GM12891 (cell line): Measurements from ENCODE around the gene CELF3.

Experiments used
- POLR2A ChIP-seq: IDR thresholded peaks from 2 replicates; pipeline ENCODE4 v1.6.1; 2011; ENCODE audit warnings: low read depth, low read length, control low read depth
- POLR2AphosphoS5 ChIP-seq: IDR thresholded peaks from 2 replicates; pipeline ENCODE4 v1.6.1; 2011; ENCODE audit warnings: low read depth, low read length, control low read depth

DNA sequence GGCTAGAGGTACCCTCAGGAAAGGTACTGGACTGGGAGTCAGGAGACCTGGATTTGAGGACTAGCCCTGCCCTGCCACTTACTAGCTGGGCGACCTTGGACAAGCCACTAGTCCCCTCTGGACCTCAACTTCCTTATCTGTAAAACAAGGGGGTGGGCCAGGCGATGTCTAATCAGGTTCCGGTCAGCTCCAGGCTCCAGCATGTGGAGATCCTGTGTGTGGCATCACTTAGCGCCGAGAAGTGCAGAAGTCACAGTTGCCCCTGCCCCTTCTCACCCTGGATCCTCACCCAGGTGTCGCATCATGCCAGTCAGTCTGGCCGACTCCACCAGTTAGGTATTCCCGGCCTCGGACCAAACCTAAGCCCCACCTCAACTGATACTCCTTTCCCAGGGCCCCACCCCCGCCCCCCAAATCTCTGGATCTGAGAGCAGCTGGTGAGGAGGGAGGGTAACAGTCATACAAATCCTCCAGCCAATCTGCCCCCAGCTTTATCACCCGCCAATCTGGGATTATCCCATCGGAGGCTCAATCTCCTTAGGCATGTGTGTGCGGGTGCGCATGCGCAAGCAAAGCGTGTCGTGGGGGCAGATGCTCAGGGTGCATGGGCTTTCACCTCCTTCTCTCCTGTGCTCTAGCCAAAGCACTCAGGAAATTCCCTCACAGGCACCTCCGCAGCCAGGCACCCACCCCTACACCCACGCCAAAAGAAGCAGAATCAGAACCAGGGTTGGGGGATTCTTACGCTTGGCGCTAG is 5.4 kb downstream of the CELF3 start:
- no peak for TF ChIP-seq POLR2AphosphoS5
- no peak for TF ChIP-seq POLR2A
